Upper lobe of right lung (tissue), 1 donor: ENCODE data around the gene NDC80. TPM values are rescaled to one million over a fixed set of nuclear protein-coding genes. Genes with fewer than 3 reads are reported as not detected.

Source experiments
- ATAC-seq: fragments of 200-7000 bp; cut with Tn5 transposase; one replicate; pipeline ENCODE4 v1.9.1; 2020; ENCODE audit warnings: mild to moderate bottlenecking, moderate library complexity
- DNase-seq: peaks from one replicate; pipeline ENCODE4 v3.0.0-alpha.2; 2020
- H3K27ac ChIP-seq: fragments of 200-600 bp; one replicate; pipeline ENCODE4 v1.8.0; 2022
- H3K27me3 ChIP-seq: fragments of 200-600 bp; one replicate; pipeline ENCODE4 v1.8.0; 2022; ENCODE audit warnings: mild to moderate bottlenecking
- H3K36me3 ChIP-seq: fragments of 200-600 bp; one replicate; pipeline ENCODE4 v1.8.0; 2022
- H3K4me1 ChIP-seq: fragments of 200-600 bp; one replicate; pipeline ENCODE4 v1.8.0; 2022
- H3K4me3 ChIP-seq: fragments of 200-600 bp; one replicate; pipeline ENCODE4 v1.8.0; 2022; ENCODE audit warnings: mild to moderate bottlenecking
- H3K9me3 ChIP-seq: fragments of 200-600 bp; one replicate; pipeline ENCODE4 v1.8.0; 2022
- CTCF ChIP-seq: fragments of 200-600 bp; IDR thresholded peaks from one replicate; pipeline ENCODE4 v1.8.0; 2022; ENCODE audit warnings: antibody characterized with exemption
- intact Hi-C: fragments of 100-400 bp; cut with DNase I; formaldehyde crosslinking; loops from one replicate; pipeline ENCODE4 v1.11.0; 2022
- total RNA-seq: library from RNA; stranded (reverse); fragmentation: NEBNext Ultra II Directional; extraction: Animal tissue kit (Norgen Biotek cat#: 25700); gene quantifications from one replicate; pipeline ENCODE4 v1.2.1, GENCODE V29; 2021
- donor health status: DM: no; HTN: yes; CAD: no; lungs with severe emphysema.

NDC80 gene
- total RNA-seq, 1 donor from 2014 or later, result 0.69 TPM

- no peak for ATAC-seq
- TF ChIP-seq CTCF, result no peak
- Histone ChIP-seq H3K36me3 (no peaks in the 10 kb centered on the region), H3K27ac (no peak overlapping the region), H3K4me3 (no peak overlapping the region), H3K27me3 (no peaks in the 10 kb centered on the region), H3K9me3 (no peaks in the 10 kb centered on the region), H3K4me1 (no peaks in the 10 kb centered on the region)
- no peak for DNase-seq
- intact Hi-C loops, result no loop called here
Measured at GRCh38 chr18:2532797-2533196, 38.6 kb upstream of the NDC80 start.

GRCh38 chr18:2534906-2535305 lies 36.5 kb upstream of the NDC80 start:
- no peaks in the 10 kb centered on the region for H3K4me1 ChIP-seq
- no peak overlapping the region for H3K4me3 ChIP-seq
- TF ChIP-seq CTCF, result no peak
- ATAC-seq (no peak), DNase-seq (no peak)
- intact Hi-C loops, result no loop called here
- no peaks in the 10 kb centered on the region for H3K27me3 ChIP-seq
- H3K9me3 ChIP-seq, result no peaks in the 10 kb centered on the region
- H3K36me3 ChIP-seq, result no peaks in the 10 kb centered on the region
- no peak overlapping the region for H3K27ac ChIP-seq

- TF ChIP-seq CTCF, result no peak
- ATAC-seq (no peak), DNase-seq (no peak)
- Histone ChIP-seq H3K4me3 (no peak overlapping the region), H3K9me3 (no peaks in the 10 kb centered on the region), H3K36me3 (no peaks in the 10 kb centered on the region), H3K4me1 (no peaks in the 10 kb centered on the region), H3K27ac (no peak overlapping the region), H3K27me3 (no peaks in the 10 kb centered on the region)
- intact Hi-C loops, result no loop called here
Measured at GRCh38 chr18:2535419-2535910, 35.9 kb upstream of the NDC80 start.

- Histone ChIP-seq H3K27me3 (no peaks in the 10 kb centered on the region), H3K4me3 (no peak overlapping the region), H3K27ac (no peak overlapping the region), H3K36me3 (no peaks in the 10 kb centered on the region), H3K9me3 (no peaks in the 10 kb centered on the region), H3K4me1 (no peaks in the 10 kb centered on the region)
- DNase-seq (no peak), ATAC-seq (no peak)
- intact Hi-C loops, result no loop called here
- TF ChIP-seq CTCF, result no peak
Measured at GRCh38 chr18:2536063-2536462, 35.3 kb upstream of the NDC80 start.

- ATAC-seq (peak; percentile 51), DNase-seq (no peak)
- H3K27ac ChIP-seq, result no peak overlapping the region
- no peak overlapping the region for H3K4me3 ChIP-seq
- no peaks in the 10 kb centered on the region for H3K27me3 ChIP-seq
- no peaks in the 10 kb centered on the region for H3K36me3 ChIP-seq
- no peaks in the 10 kb centered on the region for H3K9me3 ChIP-seq
- H3K4me1 ChIP-seq, result no peaks in the 10 kb centered on the region
- no peak for TF ChIP-seq CTCF
- intact Hi-C loops, result no loop called here
Measured at GRCh38 chr18:2536493-2536892, 34.9 kb upstream of the NDC80 start.

GRCh38 chr18:2537296-2537695 lies 34.1 kb upstream of the NDC80 start:
- Histone ChIP-seq H3K4me3 (no peak overlapping the region), H3K27ac (no peak overlapping the region), H3K4me1 (no peaks in the 10 kb centered on the region), H3K36me3 (no peaks in the 10 kb centered on the region), H3K27me3 (no peaks in the 10 kb centered on the region), H3K9me3 (no peaks in the 10 kb centered on the region)
- no peak for TF ChIP-seq CTCF
- intact Hi-C loops, result no loop called here
- DNase-seq (no peak), ATAC-seq (no peak)
